ENCODE results near the gene CTNND2.
A peak's percentile ranks its signal among the peaks of the same experiment; 100 is the strongest.

The CTNND2 gene

DNA sequence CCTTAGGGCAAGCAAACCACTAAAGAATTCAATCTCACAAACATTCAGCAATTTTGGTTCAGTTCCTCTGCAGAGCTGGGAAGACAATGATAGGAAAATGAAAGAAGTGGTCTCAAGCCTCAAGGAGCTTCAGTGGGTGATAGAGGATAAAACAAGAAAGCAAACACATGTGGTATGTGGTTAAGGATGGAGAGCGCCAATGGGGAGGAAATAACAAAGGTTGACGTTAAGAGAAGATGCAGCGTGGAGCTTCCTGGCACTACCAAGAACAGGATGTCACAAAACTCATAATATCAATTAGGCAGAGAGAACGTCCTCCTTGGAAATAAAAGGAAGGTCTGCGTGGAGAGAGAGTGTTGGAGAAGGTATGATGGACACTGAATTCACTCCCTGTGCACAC is 731.8 kb downstream of the CTNND2 start:
- DNase-seq (ENCODE audit: low spot score): no peak

DNA sequence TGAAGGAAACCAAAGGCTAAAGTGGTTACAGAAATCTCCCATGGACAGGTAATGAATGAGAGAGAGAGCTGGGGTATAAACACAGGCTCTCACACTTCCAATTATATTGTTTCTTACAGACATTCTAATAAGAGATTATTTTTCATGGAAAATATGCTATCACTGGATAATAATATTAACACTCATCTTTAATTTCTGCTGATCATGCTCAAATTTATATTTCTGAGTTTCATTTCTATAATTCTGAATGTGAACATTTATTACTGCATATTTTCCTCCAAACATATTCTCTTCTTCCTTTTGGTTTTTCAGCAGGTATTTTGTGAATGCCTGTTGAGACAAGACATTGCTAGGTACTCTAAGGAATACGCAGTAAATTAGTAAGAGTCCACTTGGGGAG is 733.0 kb downstream of the CTNND2 start:
- no peak for DNase-seq (ENCODE audit: low spot score)

DNA sequence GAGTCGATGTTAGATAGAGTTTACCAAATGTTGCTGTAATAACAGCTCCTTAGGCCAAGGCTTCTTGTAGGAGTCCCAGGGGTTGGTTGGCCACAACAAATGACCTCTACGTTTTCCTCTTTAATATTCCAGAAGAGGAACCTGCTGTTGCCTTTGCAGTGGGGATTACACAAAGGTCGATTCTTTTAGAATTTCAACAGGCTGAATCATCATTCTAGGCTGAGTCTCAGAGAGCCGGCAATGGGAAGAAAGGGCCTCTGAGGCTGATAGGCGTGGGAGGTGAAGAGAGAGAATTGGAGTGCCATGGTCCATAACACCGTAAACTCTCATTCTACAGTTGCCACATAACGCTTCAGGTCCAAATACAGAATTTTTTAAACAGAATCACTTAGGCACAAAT is 737.3 kb downstream of the CTNND2 start:
- DNase-seq (ENCODE audit: low spot score): no peak

DNA sequence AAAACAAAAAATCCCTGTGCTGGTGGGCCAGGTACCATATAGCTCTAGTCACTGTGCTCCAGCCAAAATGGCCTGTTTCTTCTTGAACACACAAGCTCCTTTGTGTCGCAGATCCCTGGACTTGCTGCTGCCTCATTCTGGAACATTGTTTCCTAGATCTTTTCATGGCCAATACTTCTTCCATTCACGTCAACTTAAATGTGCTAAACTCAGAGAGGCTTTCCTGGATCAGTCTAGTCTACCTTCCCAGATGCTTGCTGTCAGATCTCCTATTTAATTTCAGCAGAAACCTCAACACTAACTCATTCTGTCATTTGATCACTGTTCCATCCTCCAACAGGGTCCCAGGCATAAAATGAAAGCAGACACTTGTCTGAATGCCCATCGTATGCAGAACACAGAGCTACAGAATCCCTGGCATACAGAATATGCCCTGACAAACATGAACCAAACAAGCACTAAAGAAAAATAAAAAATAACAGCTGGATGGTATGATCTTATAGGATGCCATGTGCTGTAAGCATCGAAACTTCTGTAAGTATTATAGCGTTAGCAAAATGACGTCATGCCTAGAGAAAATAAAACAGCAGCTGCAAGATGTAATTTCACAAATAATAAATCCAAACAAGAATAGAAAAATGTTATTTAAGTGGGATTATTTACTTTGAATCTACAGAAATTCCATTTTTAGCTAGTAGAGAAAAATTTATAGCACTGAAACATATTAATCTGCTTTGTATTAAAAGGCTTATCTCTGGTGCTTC is 739.5 kb downstream of the CTNND2 start:
- no peak for DNase-seq (ENCODE audit: low spot score)

DNA sequence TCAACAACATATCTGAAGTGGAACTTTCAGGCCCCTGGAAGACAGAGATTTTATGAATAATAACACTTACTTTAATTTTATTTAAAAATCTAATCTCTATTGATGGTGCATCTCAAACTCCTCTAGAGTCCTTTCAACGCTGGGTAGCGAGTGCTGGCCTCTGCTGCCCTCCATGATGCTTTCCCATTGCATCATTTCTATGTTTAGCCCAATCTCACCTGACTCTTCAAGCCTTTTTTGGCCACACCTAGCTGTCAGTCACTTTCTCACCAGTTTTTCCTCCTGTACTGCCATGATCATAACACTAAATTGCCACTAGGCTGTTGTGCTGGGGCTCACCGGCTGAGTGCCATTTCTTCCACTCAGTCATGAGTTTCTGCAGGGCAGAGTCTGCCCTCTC is 747.1 kb downstream of the CTNND2 start:
- no peak for DNase-seq (ENCODE audit: low spot score)

DNA sequence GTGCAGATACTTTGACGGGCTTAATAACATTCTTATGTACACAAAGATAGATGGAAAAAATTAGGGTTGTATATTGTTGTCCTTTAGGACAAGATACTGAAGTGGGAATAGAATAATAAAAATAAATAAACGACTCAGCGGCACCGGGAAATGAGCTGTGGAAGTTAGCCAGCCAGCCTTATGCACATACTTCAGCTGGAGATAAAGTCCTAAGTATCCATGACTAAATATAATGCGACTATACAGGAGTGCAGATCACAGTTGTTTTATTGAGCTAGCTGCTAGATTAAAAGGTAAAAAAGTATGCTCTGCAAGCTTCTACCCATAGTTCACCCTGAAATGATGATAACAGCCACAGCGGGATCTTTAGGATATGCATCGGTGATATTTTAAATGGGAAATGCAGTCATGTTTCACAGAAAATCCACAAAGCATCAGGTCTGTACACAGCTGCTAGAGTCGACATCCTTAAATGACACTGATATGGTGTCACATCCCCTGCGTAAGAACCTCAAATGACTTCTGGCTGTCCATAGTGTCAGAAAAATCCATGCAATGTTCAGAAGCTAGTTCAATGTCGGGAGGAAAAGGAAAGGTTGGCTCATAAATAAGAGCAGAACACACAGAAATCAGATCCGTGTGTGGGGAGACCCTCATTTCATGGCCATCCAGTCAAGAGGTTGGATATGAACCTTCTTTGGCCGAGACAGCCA is 750.4 kb downstream of the CTNND2 start:
- DNase-seq (ENCODE audit: low spot score): no peak

DNA sequence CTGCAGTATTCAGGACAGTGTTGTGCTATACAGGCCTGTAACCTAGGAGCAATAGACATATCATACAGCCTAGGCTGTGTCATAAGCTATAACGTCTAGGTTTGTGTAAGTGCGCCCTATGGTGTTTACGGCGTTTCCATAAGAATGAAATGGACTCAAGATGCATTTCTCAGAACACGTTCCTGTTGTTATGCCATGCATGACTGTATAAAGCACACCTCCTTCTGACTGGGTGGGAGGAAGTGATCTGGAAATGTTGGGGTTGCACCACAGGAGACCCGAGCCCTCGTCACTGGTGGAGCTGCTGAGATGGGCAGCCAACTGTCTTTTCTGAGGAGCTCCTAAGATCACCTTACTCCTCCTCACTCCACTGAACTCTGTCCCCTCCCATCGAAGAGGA is 751.9 kb downstream of the CTNND2 start:
- DNase-seq (ENCODE audit: low spot score): no peak

DNA sequence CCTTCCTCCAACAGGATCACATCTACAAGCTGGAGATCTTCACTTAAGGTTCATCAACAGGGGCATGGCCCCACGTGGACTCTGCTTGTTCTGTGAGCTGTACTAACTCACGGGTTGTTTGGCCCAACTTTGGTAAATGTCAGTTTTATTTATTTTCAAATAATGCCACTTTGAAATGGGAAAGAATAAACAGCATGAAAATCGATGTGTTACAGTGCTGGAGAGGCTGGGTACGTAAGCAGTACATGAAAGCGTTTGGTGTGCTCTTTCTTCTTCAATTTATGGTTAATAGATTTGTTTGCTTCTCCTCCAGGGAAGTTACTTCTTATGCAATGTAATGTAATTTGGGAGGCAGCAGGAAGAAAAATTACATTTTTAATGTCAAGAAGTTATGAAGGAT is 753.3 kb downstream of the CTNND2 start:
- DNase-seq (ENCODE audit: low spot score): no peak

DNA sequence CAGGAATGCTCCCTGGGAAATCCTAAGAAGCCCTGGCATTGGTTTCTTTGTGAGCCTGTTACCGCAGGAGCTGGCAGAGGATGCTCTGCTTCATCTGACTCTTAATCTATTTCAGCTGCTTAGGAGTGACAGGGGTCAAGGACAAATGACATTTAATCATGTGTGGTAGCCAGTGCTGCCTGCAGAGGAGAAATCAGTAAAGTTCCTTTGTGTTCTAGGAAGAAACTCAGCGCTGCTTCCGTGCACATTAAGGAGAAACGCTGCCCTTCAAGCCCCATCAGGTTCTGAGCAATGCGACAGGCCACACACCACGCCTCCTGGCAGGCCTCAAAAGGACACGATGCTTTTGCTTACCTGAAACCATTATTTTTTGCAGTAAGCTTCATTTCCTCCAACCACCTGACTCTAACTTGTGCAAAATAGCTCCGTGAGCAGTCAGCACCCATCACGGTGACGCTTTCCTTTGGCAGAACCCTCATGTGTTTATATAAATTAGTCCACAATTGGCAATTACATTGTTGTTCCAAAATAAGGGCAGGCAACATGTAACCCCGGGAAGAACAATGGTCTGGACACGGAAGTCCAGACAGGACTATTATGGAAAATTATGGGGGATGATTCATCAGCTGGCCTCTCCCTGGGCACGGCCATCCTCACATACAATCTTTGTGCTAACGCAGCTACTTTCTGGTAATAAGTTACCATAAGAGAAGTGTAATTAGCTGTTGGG is 755.3 kb downstream of the CTNND2 start:
- DNase-seq (ENCODE audit: low spot score): no peak

DNA sequence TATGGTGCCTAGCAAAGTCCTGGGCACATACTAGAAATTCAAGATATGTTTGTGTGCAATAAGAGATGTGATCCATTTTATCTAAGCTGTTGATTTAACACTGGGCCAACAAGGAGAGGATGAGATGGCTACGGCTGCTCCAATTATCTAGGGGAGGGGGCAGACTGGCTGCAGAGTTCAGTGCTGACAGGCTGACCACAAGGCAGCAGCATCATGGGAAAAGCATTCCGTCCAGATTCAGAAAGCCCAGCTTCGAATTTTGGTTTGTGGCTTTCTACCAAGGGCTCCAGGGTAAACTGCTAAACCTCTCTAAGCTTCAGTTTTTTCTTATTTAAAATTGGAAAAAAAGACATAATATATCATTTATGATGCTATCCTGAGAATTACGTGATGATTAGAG is 758.1 kb downstream of the CTNND2 start:
- DNase-seq (ENCODE audit: low spot score): no peak

DNA sequence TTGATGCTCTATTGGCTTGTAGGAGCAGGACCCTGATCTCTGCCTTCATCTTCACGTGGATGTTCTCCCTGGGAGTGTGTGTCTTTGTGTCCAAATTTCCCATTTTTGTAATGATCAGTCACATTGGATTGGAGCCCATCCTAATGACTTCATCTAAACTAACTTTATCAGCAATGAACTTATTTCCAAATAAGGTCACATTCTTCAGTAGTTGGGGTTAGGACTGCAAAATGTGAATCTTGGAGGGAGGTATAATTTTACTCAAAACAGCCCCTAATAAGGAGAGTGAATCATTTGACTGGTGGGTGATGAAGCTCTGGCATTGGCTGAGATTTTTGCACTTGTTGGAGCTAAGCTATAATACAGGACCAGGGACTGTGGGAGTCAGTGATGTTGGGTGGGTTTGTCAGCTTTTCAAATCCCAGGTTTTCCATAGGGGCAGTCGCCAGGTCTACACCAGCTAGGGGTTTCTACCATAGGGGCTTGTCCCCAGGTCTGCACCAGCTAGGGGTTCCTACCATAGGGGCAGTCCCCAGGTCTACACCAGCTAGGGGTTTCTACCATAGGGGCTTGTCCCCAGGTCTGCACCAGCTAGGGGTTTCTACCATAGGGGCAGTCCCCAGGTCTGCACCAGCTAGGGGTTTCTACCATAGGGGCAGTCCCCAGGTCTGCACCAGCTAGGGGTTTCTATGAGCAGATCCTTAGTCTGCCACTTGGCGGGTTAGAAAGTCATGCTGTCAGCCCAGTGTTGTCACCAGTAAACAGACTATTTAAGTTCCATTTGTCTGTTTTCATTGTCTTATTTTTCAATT is 760.6 kb downstream of the CTNND2 start:
- no peak for DNase-seq (ENCODE audit: low spot score)

DNA sequence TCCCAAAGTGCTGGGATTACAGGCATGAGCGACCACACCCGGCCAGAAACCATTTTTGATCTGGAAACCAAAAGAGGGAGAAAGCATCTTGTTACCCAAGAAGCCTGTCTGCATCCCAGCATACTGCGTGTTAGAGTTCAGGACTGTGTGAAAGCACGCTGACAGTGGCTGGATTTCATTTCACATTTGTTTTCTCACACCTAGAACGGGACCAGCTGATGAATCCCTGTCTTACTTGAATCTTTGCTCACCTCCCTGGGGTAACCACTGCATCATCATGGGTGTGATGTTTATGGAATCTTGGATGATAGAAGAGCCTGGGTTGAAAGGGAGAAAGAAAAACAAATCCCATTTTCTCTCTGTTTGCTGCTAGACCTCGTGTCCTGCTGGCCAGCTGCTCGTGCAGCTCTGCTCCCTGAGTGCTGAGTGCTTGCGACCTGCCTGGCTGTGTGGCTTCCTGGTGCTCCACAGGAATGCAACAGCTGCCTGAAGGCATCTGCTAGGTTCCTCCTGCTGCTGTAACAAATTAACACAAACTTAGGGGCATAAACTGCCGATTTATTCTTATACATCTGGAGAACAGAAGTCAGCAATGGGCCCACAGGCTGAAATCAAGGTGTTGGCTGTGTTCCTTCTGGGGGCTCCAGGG is 764.9 kb downstream of the CTNND2 start:
- DNase-seq (ENCODE audit: low spot score): peak; percentile 24

DNA sequence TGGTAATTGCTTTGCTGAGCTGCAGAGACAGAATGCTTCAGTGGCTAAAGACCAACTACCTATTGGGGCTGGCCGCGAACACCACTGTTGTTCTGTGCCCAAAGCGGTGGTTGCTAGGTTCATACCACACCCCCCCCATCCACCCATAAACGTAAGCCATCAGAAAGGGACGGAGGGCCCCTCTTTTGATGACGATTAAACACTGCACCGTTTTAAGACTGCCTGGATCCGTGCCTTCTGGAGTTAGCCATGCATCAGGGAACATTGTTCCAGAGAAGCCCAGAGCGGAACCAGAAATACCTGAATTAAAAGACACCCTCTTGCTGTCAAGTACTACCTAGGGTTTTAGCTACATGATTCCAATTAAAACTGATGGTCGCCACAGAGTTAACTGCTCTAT is 774.1 kb downstream of the CTNND2 start:
- peak; percentile 13 for DNase-seq (ENCODE audit: low spot score)

DNA sequence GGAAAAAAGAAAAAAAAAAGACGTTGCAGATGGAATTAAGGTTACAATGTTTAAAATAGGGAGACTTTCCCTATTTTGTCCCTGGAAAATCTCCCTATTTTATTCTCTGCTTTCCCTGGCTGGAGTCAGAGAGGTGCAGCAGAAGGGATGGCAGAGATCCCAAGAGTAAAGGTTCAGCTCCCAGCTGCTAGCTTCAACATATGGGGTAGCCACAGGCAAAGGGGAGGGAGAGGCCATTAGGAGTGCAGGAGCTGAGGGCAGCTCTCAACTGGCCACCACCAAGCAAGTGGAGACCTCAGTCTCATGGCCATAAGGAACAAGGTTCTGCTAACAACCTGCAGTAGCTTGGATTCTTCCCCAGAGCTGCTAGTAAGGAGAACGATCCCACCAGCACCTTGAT is 776.2 kb downstream of the CTNND2 start:
- no peak for DNase-seq (ENCODE audit: low spot score)

DNA sequence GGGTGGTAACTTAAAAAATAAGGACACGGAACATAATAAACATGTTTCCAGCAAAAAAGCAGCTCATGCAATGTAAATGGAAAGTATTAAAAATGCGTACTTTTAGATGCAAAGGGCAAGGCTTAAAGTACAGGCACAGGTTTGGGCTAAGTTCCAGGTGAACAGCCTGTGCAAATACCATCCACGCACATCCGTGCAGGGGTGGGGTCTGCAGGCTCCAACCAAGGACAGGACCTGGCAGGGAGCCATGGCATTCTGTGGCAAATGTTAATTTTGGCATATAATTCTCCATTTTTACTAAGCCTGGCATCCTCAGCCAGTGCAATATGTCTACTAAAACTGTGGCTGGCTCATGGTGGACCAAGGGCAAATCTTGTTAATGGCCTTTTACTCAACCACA is 777.4 kb downstream of the CTNND2 start:
- no peak for DNase-seq (ENCODE audit: low spot score)

DNA sequence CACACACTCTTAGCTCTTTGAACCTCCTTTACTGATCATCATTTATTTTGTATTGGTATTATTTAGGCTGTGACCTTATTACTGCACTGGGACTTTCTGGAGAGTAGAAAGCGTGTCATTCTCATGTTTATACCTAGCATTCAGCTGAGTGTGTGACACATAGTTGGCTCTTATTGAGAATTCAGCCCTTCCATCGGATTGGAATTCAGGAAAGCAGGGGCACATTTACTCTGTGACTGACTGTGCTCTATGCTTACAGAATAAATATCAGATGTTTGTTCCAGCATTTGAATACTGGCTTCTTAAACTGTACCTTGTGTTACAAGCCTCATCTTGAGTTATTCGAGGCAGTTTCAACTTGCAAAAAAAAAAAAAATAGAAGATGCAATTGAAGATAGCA is 782.4 kb downstream of the CTNND2 start:
- no peak for DNase-seq (ENCODE audit: low spot score)

DNA sequence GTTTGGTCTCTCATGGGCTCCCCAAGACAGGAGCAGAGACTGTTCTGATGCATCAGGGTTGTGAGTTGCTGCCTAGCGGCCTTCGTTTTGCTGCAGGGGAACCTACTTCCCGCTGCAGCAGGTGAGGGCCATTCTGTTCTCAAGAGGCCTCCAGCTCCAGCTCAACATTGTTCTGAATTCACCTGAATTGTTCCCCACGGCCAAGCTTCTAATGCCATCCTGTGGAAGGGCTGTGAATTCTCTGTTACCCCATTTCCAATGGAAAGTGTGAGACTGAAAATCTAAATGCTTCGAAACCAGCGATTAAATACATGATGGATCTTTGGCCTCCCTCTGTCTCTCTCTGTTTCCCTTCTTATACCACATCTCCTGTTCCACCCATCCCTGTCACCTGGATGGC is 794.1 kb downstream of the CTNND2 start:
- no peak for DNase-seq (ENCODE audit: low spot score)

DNA sequence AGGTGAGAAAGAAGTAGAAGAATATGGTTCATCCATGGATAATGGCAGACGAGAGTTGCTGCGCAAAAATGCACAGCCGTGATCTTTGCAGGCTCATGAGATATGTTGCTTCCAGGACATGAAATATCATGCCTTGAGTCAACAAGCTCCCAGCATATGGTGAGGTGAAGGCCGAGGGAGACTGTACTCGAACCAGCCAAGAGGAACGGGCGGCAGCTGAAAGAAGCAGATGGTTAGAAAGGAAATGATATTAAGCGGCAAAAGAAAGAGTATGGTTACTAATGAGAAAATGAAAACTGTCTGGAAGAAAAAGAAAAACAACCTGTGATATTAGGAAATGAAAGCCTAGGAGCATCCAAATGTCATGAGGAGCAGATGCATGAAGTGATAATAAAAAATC is 798.5 kb downstream of the CTNND2 start:
- DNase-seq (ENCODE audit: low spot score): no peak

DNA sequence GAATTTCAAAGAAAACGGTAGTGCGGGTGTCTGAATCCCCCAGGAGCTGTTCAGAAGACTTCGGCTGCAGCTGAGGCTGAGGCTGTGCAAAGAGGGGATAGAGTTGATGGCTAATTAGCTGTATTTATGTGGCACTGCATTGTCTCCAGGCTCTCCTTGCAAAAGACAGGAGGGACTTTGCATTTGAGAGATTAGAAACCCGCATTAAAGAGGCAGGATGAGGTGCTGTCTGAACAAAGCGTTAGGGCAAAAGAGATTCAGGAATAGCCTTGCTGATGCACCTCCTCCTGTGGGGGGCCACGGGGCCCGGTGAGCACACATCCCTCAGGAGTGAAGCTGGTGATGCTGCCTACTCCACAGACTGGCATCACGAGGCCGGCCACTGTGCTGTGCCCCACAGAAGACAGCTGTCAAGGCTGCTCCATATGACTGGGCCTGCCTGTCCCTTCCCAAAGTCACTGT is 799.6 kb downstream of the CTNND2 start:
- DNase-seq (ENCODE audit: low spot score): no peak

DNA sequence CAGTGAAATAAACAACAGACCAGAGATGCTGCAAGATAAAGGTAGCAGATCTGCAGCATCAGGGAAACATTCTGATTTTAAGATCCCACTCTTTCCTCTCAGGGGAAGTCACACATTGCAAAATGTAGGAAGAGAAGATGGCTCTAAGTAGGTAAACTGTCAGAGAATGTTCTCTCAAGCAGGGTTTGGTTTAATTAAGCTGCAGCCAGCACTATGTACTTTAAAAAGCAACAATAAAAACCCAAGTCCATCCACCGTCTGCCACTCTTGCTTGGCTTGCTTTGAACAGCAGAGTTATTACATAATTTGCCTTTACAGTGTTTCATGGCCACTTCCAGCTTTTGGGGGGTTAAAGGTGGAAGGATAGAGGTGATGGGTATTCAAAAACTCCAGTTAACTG is 800.0 kb downstream of the CTNND2 start:
- DNase-seq (ENCODE audit: low spot score): no peak

DNA sequence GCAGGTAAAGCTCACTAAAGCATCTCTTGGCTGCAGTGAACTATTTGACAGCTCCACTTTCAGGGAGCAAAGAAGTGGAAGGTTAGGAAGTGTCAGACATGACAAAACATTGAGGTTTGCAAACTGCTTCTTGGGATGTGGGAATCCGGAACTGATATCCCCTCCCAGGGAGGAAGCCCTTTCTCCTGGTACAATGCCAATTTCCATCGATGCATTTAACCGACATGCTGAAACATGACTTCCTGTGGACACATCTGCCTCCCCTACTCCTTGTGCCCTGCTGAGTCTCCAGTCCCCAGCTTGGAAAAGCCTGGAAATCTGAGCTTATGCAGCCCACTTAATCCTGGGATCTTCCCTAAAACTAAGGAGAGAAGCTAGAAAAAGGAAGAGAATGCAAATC is 820.1 kb downstream of the CTNND2 start:
- DNase-seq (ENCODE audit: low spot score): no peak

Measured in iPS-NIHi11 (cell line).